ENCODE measurements around the gene EXOC6.

DNA sequence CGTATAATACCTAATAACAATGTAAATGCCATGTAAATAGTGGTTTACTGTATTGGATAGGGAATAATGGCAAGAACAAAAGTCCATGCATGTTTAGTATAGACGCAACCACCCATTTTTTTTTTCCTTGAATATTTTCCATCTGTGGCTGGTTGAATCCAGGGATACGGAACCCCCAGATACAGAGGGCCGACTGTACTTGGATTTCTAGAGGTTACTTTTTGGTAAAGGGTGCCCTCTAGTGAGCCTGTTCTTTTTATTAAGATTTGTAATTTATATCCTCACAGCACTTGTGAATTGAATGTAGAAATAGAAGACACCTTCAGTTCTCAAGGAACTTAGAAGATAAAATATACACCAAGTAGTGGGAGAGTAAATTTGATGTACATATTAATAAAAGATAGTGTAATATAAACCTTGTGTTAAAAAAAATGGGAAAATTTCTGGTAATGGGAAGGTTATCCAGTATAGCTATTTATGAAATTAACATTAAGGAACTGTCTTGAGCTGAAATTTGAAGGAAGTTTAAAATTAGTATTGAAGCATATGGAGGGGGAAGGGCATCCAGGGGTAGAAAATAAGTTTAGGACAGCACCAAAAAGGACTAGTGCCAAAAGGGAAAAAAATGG lies 32.0 kb downstream of the EXOC6 start:
- TF ChIP-seq TOX (CRISPR knock-in tag; IDR thresholded peaks at IDR 0.05; ENCODE audit: borderline replicate concordance) (no peak), TCF4 (CRISPR knock-in tag; IDR thresholded peaks at IDR 0.05; ENCODE audit: borderline replicate concordance) (no peak), CSDC2 (CRISPR knock-in tag; IDR thresholded peaks at IDR 0.05) (no peak), CREB5 (CRISPR knock-in tag; IDR thresholded peaks at IDR 0.05; ENCODE audit: low read depth) (no peak), SNAI2 (CRISPR knock-in tag; IDR thresholded peaks at IDR 0.05) (no peak), ARNTL (CRISPR knock-in tag; IDR thresholded peaks at IDR 0.05; ENCODE audit: borderline replicate concordance, low read depth) (no peak), ISL1 (CRISPR knock-in tag; IDR thresholded peaks at IDR 0.05) (no peak), ZFP3 (CRISPR knock-in tag; IDR thresholded peaks at IDR 0.05) (no peak)
- TF ChIP-seq, protein P1, sequence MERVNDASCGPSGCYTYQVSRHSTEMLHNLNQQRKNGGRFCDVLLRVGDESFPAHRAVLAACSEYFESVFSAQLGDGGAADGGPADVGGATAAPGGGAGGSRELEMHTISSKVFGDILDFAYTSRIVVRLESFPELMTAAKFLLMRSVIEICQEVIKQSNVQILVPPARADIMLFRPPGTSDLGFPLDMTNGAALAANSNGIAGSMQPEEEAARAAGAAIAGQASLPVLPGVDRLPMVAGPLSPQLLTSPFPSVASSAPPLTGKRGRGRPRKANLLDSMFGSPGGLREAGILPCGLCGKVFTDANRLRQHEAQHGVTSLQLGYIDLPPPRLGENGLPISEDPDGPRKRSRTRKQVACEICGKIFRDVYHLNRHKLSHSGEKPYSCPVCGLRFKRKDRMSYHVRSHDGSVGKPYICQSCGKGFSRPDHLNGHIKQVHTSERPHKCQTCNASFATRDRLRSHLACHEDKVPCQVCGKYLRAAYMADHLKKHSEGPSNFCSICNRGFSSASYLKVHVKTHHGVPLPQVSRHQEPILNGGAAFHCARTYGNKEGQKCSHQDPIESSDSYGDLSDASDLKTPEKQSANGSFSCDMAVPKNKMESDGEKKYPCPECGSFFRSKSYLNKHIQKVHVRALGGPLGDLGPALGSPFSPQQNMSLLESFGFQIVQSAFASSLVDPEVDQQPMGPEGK (CRISPR knock-in tag; IDR thresholded peaks at IDR 0.05; ENCODE audit: borderline replicate concordance), result no peak

Measured in SK-N-SH treated with all-trans-retinoic acid at 6 μM for 48 hours (cell line).